Ovary (tissue), 9 donors: ENCODE measurements around the gene PGRMC1. TPM values are rescaled to one million over a fixed set of nuclear protein-coding genes. Genes with fewer than 3 reads are reported as not detected.

Experiments used
- DNase-seq, 5 donors: peaks; one replicate each; pipeline ENCODE4 v3.0.0-alpha.2; 2019 to 2020
- H3K27ac ChIP-seq, 2 donors: fragments of 200-600 bp; one replicate each; pipeline versions ENCODE4 v1.5.1 to v1.8.0; 2019 to 2022
- H3K27me3 ChIP-seq: fragments of 200-600 bp; one replicate; pipeline ENCODE4 v1.8.0; 2022
- H3K36me3 ChIP-seq: fragments of 200-600 bp; sonication (generic); one replicate; pipeline ENCODE4 v1.5.1; 2019
- H3K4me1 ChIP-seq: one replicate; pipeline ENCODE4 v1.8.1; 2013; ENCODE audit warnings: mild to moderate bottlenecking, moderate library complexity; ENCODE audit not compliant: insufficient read depth
- H3K4me3 ChIP-seq: fragments of 200-600 bp; sonication (generic); one replicate; pipeline ENCODE4 v1.5.1; 2017
- H3K9me3 ChIP-seq, 2 donors: fragments of 200-600 bp in 1 of 2; sonication (generic) in 1 of 2; one replicate each; pipeline versions ENCODE4 v1.5.1 to v1.8.1; 2013 to 2019; ENCODE audit warnings: mild to moderate bottlenecking in 1 of 2, moderate library complexity in 1 of 2
- CTCF ChIP-seq, 3 donors: fragments of 450-650 bp in 2 of 3; fragments of 200-600 bp in 1 of 3; IDR thresholded peaks; one replicate each; pipeline versions ENCODE4 v1.5.1 to v1.8.0; 2016 to 2022; ENCODE audit warnings: antibody characterized with exemption in 3 of 3, mild to moderate bottlenecking in 1 of 3
- EP300 ChIP-seq: sonication (generic); formaldehyde crosslinking; IDR thresholded peaks from one replicate; pipeline ENCODE4 v1.6.1; 2017; ENCODE audit warnings: antibody characterized with exemption
- POLR2A ChIP-seq: fragments of 450-650 bp; IDR thresholded peaks from one replicate; pipeline ENCODE4 v1.6.1; 2017; ENCODE audit warnings: antibody characterized with exemption, mild to moderate bottlenecking, moderate library complexity
- WGBS, 3 donors: extraction: QIAGEN DNeasy Blood & Tissue Kit in 1 of 3; methylation state at CpG; one replicate each; pipeline versions ENCODE4 v1.1.5 to v1.1.7; 2013 to 2017; 5-methylcytosine and 5-hydroxymethylcytosine counted together
- intact Hi-C, 4 donors: fragments of 100-400 bp; cut with DNase I; formaldehyde crosslinking; loops; one replicate each; pipeline versions ENCODE4 v1.11.0 to v1.15.1; 2022 to 2023
- polyA plus RNA-seq, 2 donors: library from polyadenylated mRNA; stranded (reverse); fragments of 200-250 nt in 1 of 2; fragments of 350-450 nt in 1 of 2; fragmentation: Illumina TruSeq in 1 of 2; extraction: RNeasy Lipid Tissue Mini Kit (QIAGEN cat#74804) in 1 of 2; gene quantifications; one replicate each; pipeline ENCODE4 v1.2.3, GENCODE V29; 2013 to 2014
- total RNA-seq, 7 donors: library from RNA; depleted of rRNA in 2 of 7; stranded (reverse); fragments of >200 nt in 2 of 7; fragmentation: NEBNext Ultra II Directional in 3 of 7; extraction: Animal tissue kit (Norgen Biotek cat#: 25700) in 3 of 7; gene quantifications; one replicate each; pipeline versions ENCODE4 v1.1.0 to v1.2.4, GENCODE V29; 2016 to 2023
- donor health status: DM: no; HTN: no; CAD: no; lungs with moderate emphysema.
- donor health status: DM: no; HTN: no; CAD: no.
- donor health status: Bipolar disorder and iron deficiency.
- donor health status: DM: yes; HTN: yes; CAD: no.
- donor health status: DM: no; HTN: no; CAD: no.
- donor health status: DM: yes; HTN: yes; CAD: no.

The PGRMC1 gene
- total and polyA plus RNA-seq, 9 donors = 89.6 to 164 (median 102) TPM

- no peak for DNase-seq
These were observed 9.6 kb upstream of the PGRMC1 start for GRCh38 chrX:119226446-119226845.

GRCh38 chrX:119228512-119229252, 7.4 kb upstream of the PGRMC1 start:
- WGBS, 3 donors = 51 to 58% (median 55%) methylated on average over 6 of the region's 6 CpGs
- intact Hi-C loops = loop anchor here in 2 of 4 donors (5.0 to 10.0 kb wide), 2 partner anchors 384 to 396 kb away; no protein-coding TSS in a partner anchor
- Histone ChIP-seq H3K27me3 (no peaks in the 10 kb centered on the region), H3K4me1 (no peaks in the 10 kb centered on the region), H3K36me3 (no peaks in the 10 kb centered on the region), H3K9me3 (no peaks in the 10 kb centered on the region), H3K4me3 (no peak overlapping the region), H3K27ac (no peak overlapping the region)
- no peak for DNase-seq
- TF ChIP-seq EP300 (no peak), CTCF (IDR thresholded peaks at IDR 0.05) (no peak)

More at GRCh38 chrX:119226446-119226845, 9.6 kb upstream of the PGRMC1 start:
- TF ChIP-seq CTCF (IDR thresholded peaks at IDR 0.05) (no peak), EP300 (no peak), POLR2A (no peak)
- intact Hi-C loops = loop anchor here in 2 of 4 donors (5.0 to 10.0 kb wide), 2 partner anchors 382 to 394 kb away; no protein-coding TSS in a partner anchor
- Histone ChIP-seq H3K27me3 (no peaks in the 10 kb centered on the region), H3K36me3 (no peaks in the 10 kb centered on the region), H3K4me3 (no peak overlapping the region), H3K4me1 (no peaks in the 10 kb centered on the region), H3K9me3 (no peaks in the 10 kb centered on the region), H3K27ac (no peak overlapping the region)
- 26% methylated on average over 3 of the region's 3 CpGs for WGBS, 3 donors

GRCh38 chrX:119229253-119229615, 6.9 kb upstream of the PGRMC1 start:
- no peaks in the 10 kb centered on the region for H3K4me1 ChIP-seq
- TF ChIP-seq CTCF (IDR thresholded peaks at IDR 0.05) (no peak), EP300 (no peak), POLR2A (no peak)
- no peaks in the 10 kb centered on the region for H3K27me3 ChIP-seq
- H3K36me3 ChIP-seq = no peaks in the 10 kb centered on the region
- DNase-seq = no peak
- H3K4me3 ChIP-seq = no peak overlapping the region
- intact Hi-C loops = loop anchor here in 2 of 4 donors (5.0 to 10.0 kb wide), 2 partner anchors 384 to 397 kb away; no protein-coding TSS in a partner anchor
- H3K27ac ChIP-seq = no peak overlapping the region
- no peaks in the 10 kb centered on the region for H3K9me3 ChIP-seq

- H3K36me3 ChIP-seq = no peaks in the 10 kb centered on the region
- H3K4me3 ChIP-seq = no peak overlapping the region
- no peaks in the 10 kb centered on the region for H3K9me3 ChIP-seq
- no peaks in the 10 kb centered on the region for H3K27me3 ChIP-seq
- no peak for TF ChIP-seq CTCF (IDR thresholded peaks at IDR 0.05)
- no peak for TF ChIP-seq POLR2A
- no peak for TF ChIP-seq EP300
- 68 to 79% (median 70%) methylated on average over 2 of the region's 2 CpGs for WGBS, 3 donors
- no peaks in the 10 kb centered on the region for H3K4me1 ChIP-seq
- intact Hi-C loops = no loop called here
- no peak for DNase-seq
- no peak overlapping the region for H3K27ac ChIP-seq
These were observed 5.2 kb upstream of the PGRMC1 start for GRCh38 chrX:119230850-119231249.
